Activated T-helper 1 cell treated with anti-CD3 and anti-CD28 coated beads, Interleukin-2, amount 50 U/mL, for 16 hours (primary cell): ENCODE data around the gene LSS.

Experiments used
- DNase-seq, 2 donors: peaks; one replicate each; pipeline ENCODE4 v3.0.0-alpha.2; 2020; ENCODE audit warnings: low read depth in 1 of 2, low spot score in 1 of 2

Gene LSS

GRCh38 chr21:46219591-46220239 lies 8.9 kb downstream of the LSS start:
- DNase-seq = no peak

- DNase-seq = no peak
These were observed 9.5 kb downstream of the LSS start for GRCh38 chr21:46218906-46219590.

GRCh38 chr21:46217511-46218196 lies 10.9 kb downstream of the LSS start:
- DNase-seq = no peak

- DNase-seq = no peak
These were observed 12.3 kb downstream of the LSS start for GRCh38 chr21:46216132-46216747.

- no peak for DNase-seq
These were observed 13.0 kb downstream of the LSS start for GRCh38 chr21:46215436-46216131.

- DNase-seq = no peak
These were observed 13.9 kb downstream of the LSS start for GRCh38 chr21:46214478-46215340.

- no peak for DNase-seq
These were observed 14.8 kb downstream of the LSS start for GRCh38 chr21:46213620-46214286.

- no peak for DNase-seq
These were observed 15.7 kb downstream of the LSS start for GRCh38 chr21:46212721-46213484.

- DNase-seq = no peak
These were observed 16.5 kb downstream of the LSS start for GRCh38 chr21:46211786-46212720.

GRCh38 chr21:46211376-46211775 lies 17.2 kb downstream of the LSS start:
- no peak for DNase-seq

GRCh38 chr21:46210378-46211136 lies 18.0 kb downstream of the LSS start:
- no peak for DNase-seq

GRCh38 chr21:46208761-46209721 lies 19.5 kb downstream of the LSS start:
- DNase-seq = no peak

GRCh38 chr21:46207920-46208591 lies 20.5 kb downstream of the LSS start:
- DNase-seq = no peak

- no peak for DNase-seq
These were observed 21.3 kb downstream of the LSS start for GRCh38 chr21:46207006-46207919.
